PC-9 (cell line): ENCODE data around the gene DSN1. TPM values are rescaled to one million over a fixed set of nuclear protein-coding genes. Genes with fewer than 3 reads are reported as not detected.

Source experiments
- BruUV-seq: library from RNA; stranded (reverse); fragments of 400-500 nt; replicated peaks from 2 replicates; lab custom pipeline; 2021; lab: Mats Ljungman, UMichigan
- CTCF ChIA-PET: fragments of 300-600 bp; sonication (Branson Sonifier 250); formaldehyde crosslinking; loops from one replicate; lab custom pipeline; 2022; ENCODE audit warnings: antibody characterized with exemption; lab: Charles Lee
- POLR2A ChIA-PET: fragments of 300-600 bp; sonication (Branson Sonifier 250); formaldehyde crosslinking; loops from one replicate; lab custom pipeline; 2022; ENCODE audit warnings: antibody characterized with exemption; ENCODE audit not compliant: unreplicated experiment; lab: Charles Lee
- DNase-seq, 2 experiments: peaks; one replicate each; pipeline versions ENCODE4 v3.0.0 to v3.0.0-alpha.2; 2015 to 2022; ENCODE audit warnings: mixed read lengths in 1 of 2
- H2AFZ ChIP-seq: fragments of 200-600 bp; sonication (generic); 2 replicates; pipeline ENCODE4 v1.8.1; 2017; ENCODE audit warnings: antibody characterized with exemption
- H3F3A ChIP-seq: fragments of 200-600 bp; sonication (generic); 2 replicates; pipeline ENCODE4 v1.8.1; 2017; ENCODE audit warnings: antibody characterized with exemption, mild to moderate bottlenecking, low read depth; ENCODE audit not compliant: insufficient read depth
- H3K27ac ChIP-seq: fragments of 200-600 bp; sonication (generic); 2 replicates; pipeline ENCODE4 v1.6.1; 2016; ENCODE audit warnings: mixed run types
- H3K27me3 ChIP-seq: fragments of 200-600 bp; sonication (generic); 2 replicates; pipeline ENCODE4 v1.6.1; 2016; ENCODE audit warnings: low read depth, mixed run types; ENCODE audit not compliant: insufficient read depth
- H3K36me3 ChIP-seq: fragments of 200-600 bp; sonication (generic); 2 replicates; pipeline ENCODE4 v1.6.1; 2016; ENCODE audit warnings: low read depth, mixed run types
- H3K4me1 ChIP-seq: fragments of 200-600 bp; sonication (generic); replicated peaks from 2 replicates; pipeline ENCODE4 v1.6.1; 2016; ENCODE audit warnings: mixed run types; ENCODE audit not compliant: insufficient read depth
- H3K4me2 ChIP-seq: fragments of 200-600 bp; sonication (generic); 2 replicates; pipeline ENCODE4 v1.6.1; 2017; ENCODE audit warnings: mixed run types
- H3K4me3 ChIP-seq: fragments of 200-600 bp; sonication (generic); 2 replicates; pipeline ENCODE4 v1.6.1; 2016; ENCODE audit warnings: mixed run types
- H3K79me2 ChIP-seq: fragments of 200-600 bp; sonication (generic); 2 replicates; pipeline ENCODE4 v1.6.1; 2017; ENCODE audit warnings: low read depth, mixed run types
- H3K9me2 ChIP-seq: fragments of 200-600 bp; sonication (generic); 2 replicates; pipeline ENCODE4 v1.8.1; 2017; ENCODE audit warnings: mild to moderate bottlenecking; ENCODE audit not compliant: insufficient read depth
- H3K9me3 ChIP-seq: fragments of 200-600 bp; sonication (generic); 2 replicates; pipeline ENCODE4 v1.8.1; 2016; ENCODE audit warnings: low read depth; ENCODE audit not compliant: insufficient read depth
- H4K20me1 ChIP-seq: fragments of 200-600 bp; sonication (generic); 2 replicates; pipeline ENCODE4 v1.8.1; 2017; ENCODE audit not compliant: insufficient read depth
- CTCF ChIP-seq: fragments of 200-600 bp; sonication (generic); conservative IDR thresholded peaks from 2 replicates; pipeline ENCODE4 v1.6.1; 2017; ENCODE audit warnings: mixed run types, antibody characterized with exemption, mild to moderate bottlenecking, moderate library complexity
- EZH2 ChIP-seq: fragments of 200-600 bp; sonication (generic); IDR thresholded peaks from 2 replicates; pipeline ENCODE4 v1.8.0; 2017; ENCODE audit warnings: antibody characterized with exemption, low read depth
- intact Hi-C: fragments of 100-400 bp; cut with micrococcal nuclease; formaldehyde crosslinking; loops from one replicate; pipeline ENCODE4 v1.10.0; 2022; ENCODE audit not compliant: unreplicated experiment
- total RNA-seq: library from RNA; stranded (reverse); gene quantifications from 2 replicates; pipeline ENCODE4 v1.2.3, GENCODE V29; 2021

DSN1 gene
- total RNA-seq, 1 experiment from 2014 or later, result 32.4 TPM

GRCh38 chr20:36773107-36773596, 411 bp downstream of the DSN1 start:
- Histone ChIP-seq H3K4me1 (peaks cover 7% of the 10 kb centered on the region), H3K9me3 (no peaks in the 10 kb centered on the region), H3K27ac (peak overlapping the region; percentile 85), H3K9me2 (no peaks in the 10 kb centered on the region), H3K79me2 (peaks cover 18% of the 10 kb centered on the region), H3K27me3 (no peaks in the 10 kb centered on the region), H3K4me2 (peak overlapping the region; percentile 93), H3F3A (peaks cover 3% of the 10 kb centered on the region; the same call in 1 of the 2 replicates), H3K36me3 (no peaks in the 10 kb centered on the region), H2AFZ (peak overlapping the region; percentile 87), H4K20me1 (no peaks in the 10 kb centered on the region), H3K4me3 (peak overlapping the region; percentile 70)
- POLR2A ChIA-PET, result interaction anchor here (0.5 to 1.2 kb wide), 7 partner anchors 19 to 780 kb away, joined by 3 to 16 read pairs (median 6); no protein-coding TSS in a partner anchor
- DNase-seq, result no peak
- BruUV-seq, result TSS peak; percentile 73
- CTCF ChIA-PET, result interaction anchor here (0.6 to 1.6 kb wide), 6 partner anchors 19 to 168 kb away, joined by 3 to 10 read pairs (median 4); partner anchors contain the start of gene RAB5IF
- TF ChIP-seq EZH2 (no peak), CTCF (no peak)
- intact Hi-C loops, result loop anchor here (1.0 kb wide), 1 partner anchor 90 kb away; a partner anchor contains a TSS

- DNase-seq, result no peak
- Histone ChIP-seq H3K36me3 (no peaks in the 10 kb centered on the region), H3K4me1 (peaks cover 7% of the 10 kb centered on the region), H3K79me2 (peaks cover 18% of the 10 kb centered on the region), H3K27me3 (no peaks in the 10 kb centered on the region), H3K27ac (no peak overlapping the region), H4K20me1 (no peaks in the 10 kb centered on the region), H3K4me3 (no peak overlapping the region), H2AFZ (no peak overlapping the region), H3K9me3 (no peaks in the 10 kb centered on the region), H3K4me2 (no peak overlapping the region), H3F3A (peaks cover 3% of the 10 kb centered on the region; the same call in 1 of the 2 replicates), H3K9me2 (no peaks in the 10 kb centered on the region)
- ChIA-PET CTCF (no interaction called here), POLR2A (interaction anchor here (0.6 kb wide), 1 partner anchor 303 kb away, joined by 5 read pairs; no protein-coding TSS in a partner anchor)
- BruUV-seq, result no TSS peak
- TF ChIP-seq CTCF (no peak), EZH2 (no peak)
- intact Hi-C loops, result no loop called here
Observed at GRCh38 chr20:36770680-36771079, 2.9 kb downstream of the DSN1 start.

GRCh38 chr20:36768768-36769430, 4.7 kb downstream of the DSN1 start:
- Histone ChIP-seq H3K4me3 (no peak overlapping the region), H3K4me2 (no peak overlapping the region), H3F3A (no peaks in the 10 kb centered on the region; the same call in 1 of the 2 replicates), H2AFZ (no peak overlapping the region), H3K9me2 (no peaks in the 10 kb centered on the region), H3K9me3 (no peaks in the 10 kb centered on the region), H3K79me2 (peaks cover 18% of the 10 kb centered on the region), H3K36me3 (no peaks in the 10 kb centered on the region), H3K27ac (no peak overlapping the region), H3K4me1 (peaks cover 7% of the 10 kb centered on the region), H4K20me1 (no peaks in the 10 kb centered on the region), H3K27me3 (no peaks in the 10 kb centered on the region)
- no TSS peak for BruUV-seq
- CTCF ChIA-PET, result interaction anchor here (0.5 kb wide), 1 partner anchor 222 kb away, joined by 4 read pairs; no protein-coding TSS in a partner anchor
- POLR2A ChIA-PET, result no interaction called here
- intact Hi-C loops, result no loop called here
- no peak for TF ChIP-seq EZH2
- no peak for TF ChIP-seq CTCF
- DNase-seq, result peak in 1 of 2 experiments; percentile 63
